ENCODE measurements around the gene HSBP1. TPM values are rescaled to one million over a fixed set of nuclear protein-coding genes. Genes with fewer than 3 reads are reported as not detected.

Gene HSBP1
- total RNA-seq (2016; rRNA removed; fragmentation: Illumina TruSeq; extraction: Trizol) (292 and 469 TPM in 2 replicates), polyA plus RNA-seq (2011; rRNA removed) (209 and 249 TPM in 2 replicates), polyA minus RNA-seq (2011; rRNA and poly(A)+ RNA removed; ENCODE audit: low replicate concordance) (34.2 and 39.9 TPM in 2 replicates), Bru-seq, nascent RNA (percentile 80 among the genes with signal in this experiment), BruChase-seq, experiment 1, labeled RNA remaining after a 6-hour chase (percentile 95 among the genes with signal in this experiment), BruChase-seq, experiment 2, labeled RNA remaining after a 2-hour chase (percentile 87 among the genes with signal in this experiment)
- 90.0 and 120 TPM in 2 replicates for total RNA-seq (2016; cell fraction: cytosol; rRNA removed; fragmentation: Illumina TruSeq; extraction: Trizol; ENCODE audit: low read depth)
- total RNA-seq (2016; cell fraction: insoluble cytoplasmic fraction; rRNA removed; fragmentation: Illumina TruSeq; extraction: Trizol): 306 and 489 TPM in 2 replicates
- 174 and 189 TPM in 2 replicates for total RNA-seq (2016; cell fraction: membrane; rRNA removed; fragmentation: Illumina TruSeq; extraction: Trizol)
- 120 and 128 TPM in 2 replicates for total RNA-seq (2016; cell fraction: nucleus; rRNA removed; fragmentation: Illumina TruSeq; extraction: Trizol)
- 65.8 and 77.6 TPM in 2 replicates for polyA plus RNA-seq (2011; cell fraction: cytosol; rRNA removed)
- 38.6 and 45.2 TPM in 2 replicates for polyA plus RNA-seq (2011; cell fraction: nucleus; rRNA removed)
- 219 and 268 TPM in 2 replicates for polyA plus RNA-seq (2012)
- polyA plus RNA-seq (2016; cell fraction: cytosol; fragmentation: Illumina TruSeq; extraction: Trizol; ENCODE audit: low read depth): 132 and 186 TPM in 2 replicates
- 432 and 474 TPM in 2 replicates for polyA plus RNA-seq (2016; cell fraction: insoluble cytoplasmic fraction; fragmentation: Illumina TruSeq; extraction: Trizol; ENCODE audit: low read depth)
- 169 and 214 TPM in 2 replicates for polyA plus RNA-seq (2016; cell fraction: membrane; fragmentation: Illumina TruSeq; extraction: Trizol; ENCODE audit: low read depth)
- polyA plus RNA-seq (2016; cell fraction: nucleus; fragmentation: Illumina TruSeq; extraction: Trizol; ENCODE audit: insufficient read depth, low read depth): 174 and 214 TPM in 2 replicates
- polyA minus RNA-seq (2011; cell fraction: cytosol; rRNA and poly(A)+ RNA removed): 36.2 and 37.8 TPM in 2 replicates
- polyA minus RNA-seq (2011; cell fraction: nucleus; rRNA and poly(A)+ RNA removed): 26.5 and 28.5 TPM in 2 replicates
- long read RNA-seq, experiment 1, full-length matches to known transcripts: 346 of 361 reads
- long read RNA-seq, experiment 1, partial matches to known transcripts: 0 of 361 reads
- long read RNA-seq, experiment 1, other reads (novel, unspliced or antisense): 15 of 361 reads
- long read RNA-seq, experiment 2, full-length matches to known transcripts: 242 of 348 reads
- long read RNA-seq, experiment 2, partial matches to known transcripts: 0 of 348 reads
- long read RNA-seq, experiment 2, other reads (novel, unspliced or antisense): 106 of 348 reads

GRCh38 chr16:83807710-83808572 lies at the start of gene HSBP1:
Gene HSBP1 (plus strand): TSS chr16:83807978. CDS start chr16:83808077, 99 bp downstream.
- intact Hi-C loops (cut with micrococcal nuclease; ENCODE audit: unreplicated experiment): no loop called here
- H3K4me2 ChIP-seq (ENCODE audit: low read depth, low read length): peak within 1 kb of the TSS; percentile 82
- FAIRE-seq: no peak
- ChIA-PET POLR2A (interaction anchor here (0.6 to 1.0 kb wide), 2 partner anchors 43 to 135 kb away, joined by 3 read pairs; no protein-coding TSS in a partner anchor), CTCF (ENCODE audit: low intra/inter-chr PET ratio, low total read pairs) (no interaction called here)
- no TSS peak for BruUV-seq (replicated peaks)
- ATAC-seq: peak; percentile 96
- peak within 1 kb of the TSS; percentile 72 for H3K27ac ChIP-seq (ENCODE audit: extremely low read length, insufficient read depth, low read length)
- H3K9me3 ChIP-seq (ENCODE audit: low read length): no peaks in the 10 kb centered on the region
- peaks cover 25% of the 10 kb centered on the region for H3K79me2 ChIP-seq (ENCODE audit: insufficient read depth, low read length)
- H3K4me1 ChIP-seq (ENCODE audit: insufficient read depth, low read length): peaks cover 45% of the 10 kb centered on the region
- in situ Hi-C loops (cut with HindIII; ENCODE audit: extremely low pct_ligation_motif_present, low pct_unique_long_range_greater_than_20kb): no loop called here
- H3K9ac ChIP-seq (ENCODE audit: insufficient read depth, low read depth, low read length): peak within 1 kb of the TSS; percentile 95
- peaks cover 1 to 18% of the 10 kb centered on the region in 2 experiments; a peak in 4 of 5 replicates for H3K36me3 ChIP-seq (replicated peaks in 1 of 2; ENCODE audit: control insufficient read depth in 1 of 2, insufficient read depth in 2 of 2, low read length in 2 of 2)
- peaks cover 4% of the 10 kb centered on the region for H4K20me1 ChIP-seq (ENCODE audit: insufficient read depth, low read length)
- peak; percentile 87 for DNase-seq (ENCODE audit: low spot score)
- whole genome bisulfite sequencing (ENCODE audit: low lambda C conversion rate): 3% methylated on average over 43 of the region's 76 CpGs
- peaks cover 0 to under 1% of the 10 kb centered on the region in 2 experiments; a peak in 2 of 5 replicates for H3K27me3 ChIP-seq (ENCODE audit: control insufficient read depth in 1 of 2, insufficient read depth in 2 of 2, low read length in 2 of 2)
- H3K4me3 ChIP-seq (replicated peaks in 1 of 3; ENCODE audit: insufficient read depth in 1 of 3, low read depth in 2 of 3, low read length in 3 of 3): peak within 1 kb of the TSS; percentile 87 to 98 (median 96)
- H2AFZ ChIP-seq (ENCODE audit: low read length): peak within 1 kb of the TSS; percentile 71
- TF ChIP-seq SKIL (CRISPR knock-in tag; IDR thresholded peaks at IDR 0.05; ENCODE audit: borderline replicate concordance) (no peak), ZSCAN31 (CRISPR knock-in tag; IDR thresholded peaks at IDR 0.05; ENCODE audit: low read depth) (no peak), NFE2 (CRISPR knock-in tag; IDR thresholded peaks at IDR 0.05) (no peak), ZMYM4 (CRISPR knock-in tag; IDR thresholded peaks at IDR 0.05) (peak; percentile 86), MYPOP (CRISPR knock-in tag; IDR thresholded peaks at IDR 0.05) (0 out of 2 replicates have a peak, but pooled peaks have one; percentile 16), ZNF383 (CRISPR knock-in tag; IDR thresholded peaks at IDR 0.05; ENCODE audit: borderline replicate concordance) (peak; percentile 86; the same call in 1 of the 2 replicates), DDIT3 (CRISPR knock-in tag; IDR thresholded peaks at IDR 0.05) (no peak), SP2 (CRISPR knock-in tag; IDR thresholded peaks at IDR 0.05) (no peak), ZNF780A (CRISPR knock-in tag; IDR thresholded peaks at IDR 0.05) (no peak), KLF6 (CRISPR knock-in tag; IDR thresholded peaks at IDR 0.05) (no peak; the same call in 1 of the 2 replicates), ZNF670 (CRISPR knock-in tag; IDR thresholded peaks at IDR 0.05; ENCODE audit: borderline replicate concordance) (no peak), REPIN1 (CRISPR knock-in tag; IDR thresholded peaks at IDR 0.05; ENCODE audit: borderline replicate concordance, low read depth) (peak; percentile 51), ADNP (CRISPR knock-in tag; IDR thresholded peaks at IDR 0.05) (no peak), HNRNPL (IDR thresholded peaks at IDR 0.05; ENCODE audit: low read depth, low read length) (no peak)
